Ammon's horn (tissue), 1 donor: ENCODE data around the gene POU2AF2.
"Not testable (repeated sequence)": the region's sequence is repeated elsewhere in the genome, so short reads cannot be mapped to it uniquely, and the experiment has no call there.

Experiments
- DNase-seq: peaks from one replicate; pipeline ENCODE4 v3.0.0-alpha.2; 2016; ENCODE audit warnings: low spot score

The POU2AF2 gene

DNA sequence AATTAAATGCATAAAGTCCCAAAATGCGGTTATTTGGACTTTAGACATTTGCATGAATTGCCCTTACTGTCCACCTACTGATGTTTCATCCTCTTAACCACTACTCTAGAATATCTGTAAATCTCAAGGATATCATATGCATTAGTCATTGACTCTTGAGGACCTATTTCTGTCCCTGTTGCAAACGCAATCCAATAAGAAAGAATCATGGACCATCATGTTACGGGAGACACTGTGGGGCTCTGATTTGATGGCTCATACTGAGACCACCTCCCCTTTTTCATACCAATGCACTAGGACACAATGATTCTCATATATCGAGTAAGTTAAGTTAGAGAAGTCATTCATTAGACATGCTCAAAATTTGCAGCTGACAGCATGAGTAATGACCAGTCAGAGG, 14.4 kb downstream of the POU2AF2 start:
- no peak for DNase-seq

DNA sequence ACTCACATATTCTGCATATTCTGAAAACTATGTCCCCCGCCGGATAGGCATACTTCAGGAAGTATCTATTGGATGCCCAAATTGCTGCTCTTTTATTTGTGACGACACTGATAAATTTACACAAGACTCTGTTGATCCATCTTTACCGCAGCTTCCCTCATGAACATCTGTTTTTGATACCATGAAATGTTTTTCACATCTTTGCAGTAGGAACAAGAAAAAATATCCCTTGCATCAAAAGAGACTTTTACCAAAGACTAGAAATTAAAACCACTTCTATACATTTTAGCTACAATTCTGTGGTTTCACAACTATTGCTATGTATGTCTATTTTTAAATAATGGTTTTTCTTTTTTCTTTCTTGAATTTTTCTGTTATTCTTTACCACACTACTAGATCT, 15.3 kb downstream of the POU2AF2 start:
- no peak for DNase-seq

- DNase-seq = no peak
Observed at GRCh38 chr11:111264646-111265045, 19.1 kb downstream of the POU2AF2 start.

DNA sequence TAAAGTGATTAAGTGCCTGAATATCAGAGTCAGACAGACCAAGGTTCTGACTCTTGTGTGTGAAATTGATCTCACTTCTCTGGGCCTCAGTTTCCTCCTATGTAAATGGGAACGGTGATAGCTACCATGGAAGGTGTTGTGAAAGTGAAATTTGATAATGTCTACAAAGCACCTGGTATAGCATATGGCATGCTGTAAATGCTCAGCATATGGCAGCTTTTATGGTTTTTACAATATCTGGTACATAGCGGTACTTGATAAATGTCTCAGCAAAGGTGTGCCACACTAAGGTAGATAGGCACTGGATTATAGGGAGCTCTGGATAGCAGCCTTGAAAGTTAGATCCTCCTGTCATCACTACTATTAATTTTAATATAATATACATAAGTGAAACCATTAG, 19.9 kb downstream of the POU2AF2 start:
- no peak for DNase-seq

DNA sequence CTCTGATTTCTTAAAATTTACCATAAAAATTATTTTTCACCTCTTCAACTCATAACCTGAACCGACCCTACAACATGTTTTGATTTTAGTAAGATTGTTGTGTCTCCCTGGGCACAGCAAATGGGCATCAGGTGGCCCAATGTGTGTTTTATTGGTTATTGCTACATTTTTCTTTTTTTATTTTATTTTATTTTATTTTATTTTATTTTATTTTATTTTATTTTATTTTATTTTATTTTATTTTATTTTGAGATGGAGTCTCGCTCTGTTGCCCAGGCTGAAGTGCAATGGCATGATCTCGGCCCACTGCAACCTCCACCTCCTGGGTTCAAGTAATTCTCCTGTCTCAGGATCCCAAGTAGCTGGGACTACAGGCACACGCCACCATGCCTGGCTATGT, 22.8 kb downstream of the POU2AF2 start:
- not testable (repeated sequence) for DNase-seq

DNA sequence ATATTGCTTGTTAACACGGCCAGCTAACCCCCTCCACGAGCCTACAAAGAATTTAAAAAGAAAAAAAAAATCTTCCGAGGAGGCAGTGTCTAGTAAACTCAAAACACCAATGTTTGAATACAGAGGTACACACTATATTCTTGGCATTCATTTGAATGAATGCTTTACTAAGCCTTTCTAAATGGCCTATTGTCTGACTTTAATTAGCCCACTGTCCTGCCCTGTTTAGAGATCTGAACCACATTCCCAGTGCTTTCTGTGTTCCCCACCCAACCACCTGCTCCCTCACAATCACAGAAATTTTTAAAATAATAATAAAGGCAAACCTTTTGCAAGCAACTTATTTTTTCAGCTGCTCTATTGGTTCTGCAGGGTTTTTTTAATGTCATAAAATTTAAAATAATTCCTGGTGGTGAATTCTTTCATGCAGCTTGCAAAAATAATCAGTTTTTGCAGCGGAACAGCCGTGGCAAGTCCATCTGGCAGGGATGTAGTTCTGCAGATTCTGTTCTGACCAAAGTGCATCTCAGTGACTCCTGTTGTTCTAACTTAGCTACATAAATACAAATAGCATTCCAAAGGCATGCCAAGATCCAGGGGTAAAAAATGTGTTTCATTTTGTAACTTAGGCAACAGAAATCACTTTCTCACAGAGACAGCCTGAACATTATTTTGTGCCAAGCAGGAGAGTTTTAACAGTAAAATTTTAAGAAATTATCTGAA, 23.8 kb downstream of the POU2AF2 start:
- peak; percentile 73 for DNase-seq

- DNase-seq = no peak
Observed at GRCh38 chr11:111272420-111272819, 26.9 kb downstream of the POU2AF2 start.

GRCh38 chr11:111282562-111283075, 37.1 kb downstream of the POU2AF2 start:
- DNase-seq = no peak

DNA sequence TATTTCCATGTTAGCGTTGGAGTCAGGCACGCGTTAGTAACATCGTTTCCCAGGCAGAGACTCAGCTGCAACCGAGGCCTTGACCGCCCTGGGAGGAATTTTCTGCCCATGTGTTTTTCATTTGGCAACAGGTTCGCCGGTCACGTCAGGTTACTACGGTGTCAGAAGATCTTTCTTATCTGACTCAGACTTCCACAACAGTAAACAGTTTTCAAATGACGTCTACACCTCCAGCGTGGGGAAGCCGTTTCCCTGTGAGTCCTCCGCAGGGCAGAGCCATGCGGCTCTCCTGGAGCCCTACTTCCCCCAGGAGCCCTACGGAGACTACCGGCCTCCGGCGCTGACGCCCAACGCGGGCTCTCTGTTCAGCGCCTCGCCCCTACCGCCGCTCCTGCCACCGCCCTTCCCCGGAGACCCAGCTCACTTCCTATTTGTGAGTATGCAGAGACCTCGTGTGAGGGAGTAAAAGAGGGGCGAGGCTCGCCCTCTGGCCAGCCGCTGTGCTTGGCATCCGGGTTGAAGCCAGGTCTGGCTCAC, 38.5 kb downstream of the POU2AF2 start:
- no peak for DNase-seq

- DNase-seq = no peak
Observed at GRCh38 chr11:111285189-111286091, 39.9 kb downstream of the POU2AF2 start.

DNA sequence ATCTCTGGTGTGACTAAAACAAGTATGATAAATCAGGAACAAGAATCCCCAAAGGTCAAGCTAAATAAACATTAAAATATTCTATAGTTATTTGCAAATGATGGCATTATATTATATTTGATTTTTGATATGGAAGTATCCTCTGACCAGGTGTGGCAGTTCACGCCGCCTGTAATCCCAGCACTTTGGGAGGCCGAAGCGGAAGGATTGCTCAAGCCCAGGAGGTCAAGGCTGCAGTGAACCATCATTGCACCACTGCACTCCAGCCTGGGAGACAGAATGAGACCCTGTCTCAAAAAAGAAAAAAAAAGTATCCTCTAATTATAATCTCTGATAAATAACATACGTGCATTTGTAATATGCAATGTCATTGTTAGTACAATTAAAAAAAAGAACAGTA, 46.2 kb downstream of the POU2AF2 start:
- DNase-seq = no peak

DNA sequence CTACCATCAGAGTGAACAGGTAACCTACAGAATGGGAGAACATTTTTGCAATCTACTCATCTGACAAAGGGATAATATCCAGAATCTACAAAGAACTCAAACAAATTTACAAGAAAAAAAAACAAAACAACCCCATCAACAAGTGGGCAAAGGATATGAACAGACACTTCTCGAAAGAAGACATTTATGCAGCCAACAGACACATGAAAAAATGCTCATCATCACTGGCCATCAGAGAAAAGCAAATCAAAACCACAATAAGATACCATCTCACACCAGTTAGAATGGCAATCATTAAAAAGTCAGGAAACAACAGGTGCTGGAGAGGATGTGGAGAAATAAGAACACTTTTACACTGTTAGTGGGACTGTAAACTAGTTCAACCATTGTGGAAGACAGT, 46.9 kb downstream of the POU2AF2 start:
- not testable (repeated sequence) for DNase-seq

DNA sequence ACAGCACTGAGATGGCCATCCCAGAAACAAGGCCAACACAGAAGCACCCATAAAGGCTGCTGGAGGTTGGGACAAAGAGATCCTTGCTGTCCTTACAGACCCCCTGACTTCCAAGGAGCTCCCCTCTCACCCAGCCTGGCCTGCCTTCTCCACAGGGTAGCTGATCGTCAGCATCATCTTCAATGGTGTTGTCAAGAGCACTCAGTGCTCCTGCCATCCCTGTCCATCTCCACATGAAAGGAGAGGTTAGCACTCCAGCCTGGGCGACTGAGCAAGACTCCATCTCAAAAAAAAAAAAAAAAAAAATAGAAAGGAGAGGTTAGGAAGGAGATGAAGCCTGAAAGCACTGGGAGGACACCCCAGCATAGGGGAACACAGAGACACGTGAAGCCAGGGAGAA, 50.7 kb downstream of the POU2AF2 start:
- no peak for DNase-seq

DNA sequence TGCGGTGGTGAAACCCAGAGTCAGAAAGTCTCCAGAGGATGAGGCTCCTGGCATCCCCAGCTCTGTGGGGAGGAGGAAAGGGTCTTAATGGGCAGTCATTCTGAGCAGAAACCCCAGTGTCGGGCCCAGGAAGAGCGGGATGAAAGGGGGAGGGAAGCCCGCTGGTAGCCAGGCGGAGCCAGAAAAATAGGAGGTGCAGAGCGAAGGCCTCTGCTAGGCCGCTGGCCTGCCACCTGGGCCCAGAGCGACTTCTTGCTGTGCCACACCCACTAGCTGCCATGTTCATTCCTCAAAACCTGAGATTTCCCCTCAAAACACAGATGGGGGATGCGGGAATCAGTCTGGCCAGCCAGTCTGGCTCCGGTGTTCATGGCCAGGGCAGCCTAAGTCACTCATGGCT, 52.2 kb downstream of the POU2AF2 start:
- no peak for DNase-seq

- no peak for DNase-seq
Observed at GRCh38 chr11:111298413-111299100, 53.0 kb downstream of the POU2AF2 start, which contains the start of gene POU2AF3. Gene POU2AF3 (plus strand): TSS chr11:111298546. CDS start chr11:111298582, 36 bp downstream.

DNA sequence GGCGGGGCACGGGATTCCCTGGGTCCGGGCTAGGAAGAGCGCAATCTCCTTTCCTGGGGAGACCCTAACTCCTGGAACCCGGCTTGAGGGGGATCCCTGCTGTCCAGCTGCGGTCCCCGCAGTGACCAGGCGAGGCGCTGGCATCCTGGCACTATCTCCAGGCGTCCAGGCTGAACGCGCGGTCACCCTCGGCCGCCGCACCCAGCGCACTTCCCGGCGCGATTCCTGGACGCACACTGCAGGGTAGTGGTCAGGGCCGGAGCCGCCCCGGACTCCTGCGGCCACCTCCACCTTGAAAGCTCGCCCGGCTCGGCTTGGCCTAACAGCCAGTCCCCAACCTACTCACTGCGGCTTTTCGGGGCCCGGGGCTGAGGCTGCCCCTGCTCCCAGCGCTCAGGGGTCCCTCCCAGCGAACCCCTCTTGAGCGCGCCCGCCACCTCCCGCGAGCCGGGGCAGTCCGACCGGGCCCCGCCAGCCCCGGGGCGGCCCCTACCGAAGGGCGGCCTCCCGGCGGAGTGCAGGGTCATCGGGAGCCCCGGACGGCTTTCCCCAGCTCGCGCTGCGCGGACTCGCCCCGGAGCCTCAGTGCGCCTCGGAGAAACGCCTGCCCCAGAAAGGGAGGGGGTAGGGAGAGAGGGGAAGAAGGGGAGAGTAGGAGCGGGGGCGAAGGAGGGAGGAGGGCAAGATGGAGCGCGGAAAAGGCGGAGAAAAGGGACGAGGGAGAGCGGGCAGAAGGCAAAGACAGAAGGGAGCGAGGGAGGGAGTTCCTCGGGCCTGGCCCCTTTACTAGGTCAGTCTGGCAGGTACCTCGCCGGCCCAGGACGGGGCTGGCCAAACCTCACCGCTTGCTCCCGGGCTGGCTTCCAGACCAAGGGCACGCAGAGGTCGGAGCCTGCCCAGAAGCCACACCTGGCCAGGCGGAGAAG, 53.8 kb downstream of the POU2AF2 start:
- DNase-seq = peak; percentile 69

GRCh38 chr11:111300569-111300968, 55.0 kb downstream of the POU2AF2 start:
- no peak for DNase-seq

DNA sequence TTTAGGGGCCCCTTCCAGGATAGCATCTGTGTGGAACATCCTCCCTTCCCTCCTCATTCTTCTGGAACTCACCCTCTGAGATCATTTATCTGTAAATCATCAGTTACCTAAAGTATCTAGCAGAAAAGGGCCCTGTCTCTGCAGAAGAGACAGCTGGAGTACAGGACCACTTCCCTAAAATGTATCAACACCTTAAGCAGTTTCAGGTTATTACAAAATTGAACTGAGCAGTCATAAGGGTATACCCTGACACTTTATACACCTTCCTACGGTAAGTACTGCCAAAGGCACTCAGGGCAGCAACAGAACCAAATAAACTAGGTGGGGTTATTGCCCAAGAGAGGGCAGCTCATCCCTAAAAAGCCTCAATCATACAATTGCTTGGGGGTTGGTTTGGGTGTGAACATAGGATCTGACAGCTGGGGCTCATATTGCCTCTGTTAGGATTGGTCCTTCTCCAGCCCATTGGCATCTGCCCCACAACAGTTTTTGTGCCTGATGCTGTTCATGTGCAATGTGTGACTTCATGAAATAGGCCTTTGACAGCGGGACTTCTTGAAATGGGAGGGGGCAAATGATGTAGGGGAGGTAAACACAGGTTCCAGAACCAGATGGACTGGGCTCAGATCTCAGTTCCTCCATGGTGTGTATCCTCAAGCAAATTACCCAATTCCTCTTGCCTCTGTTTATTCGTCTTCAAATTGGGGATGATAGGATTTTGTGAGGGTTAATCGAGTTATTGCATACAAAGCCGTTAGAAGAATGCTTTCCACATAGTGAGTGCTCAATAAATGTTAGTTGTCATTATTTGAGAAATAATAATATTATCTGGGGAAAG, 55.7 kb downstream of the POU2AF2 start:
- no peak for DNase-seq

GRCh38 chr11:111301842-111302118, 56.3 kb downstream of the POU2AF2 start:
- DNase-seq = no peak

DNA sequence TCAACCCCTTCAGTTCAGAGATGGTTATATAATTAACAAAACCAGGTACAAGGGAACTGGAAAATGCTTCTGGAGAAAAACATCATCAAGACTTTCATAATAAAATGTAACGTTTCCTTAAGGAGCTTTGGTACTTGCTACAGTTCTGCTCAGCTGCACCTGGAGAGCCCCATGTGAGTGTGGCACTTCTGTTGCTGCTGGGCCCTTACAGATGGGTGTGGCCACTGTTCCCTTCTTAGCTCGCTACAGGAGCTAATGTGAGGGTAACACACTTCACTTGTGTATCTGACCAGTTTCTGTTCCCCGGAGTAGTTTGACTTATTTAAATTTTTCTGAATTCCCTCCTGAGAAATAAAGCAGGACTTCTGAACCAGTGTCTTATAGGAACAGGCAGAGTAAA, 56.8 kb downstream of the POU2AF2 start:
- DNase-seq = no peak
